ENCODE results near the gene GRB7.

Gene GRB7

GRCh38 chr17:39775031-39775430, 37.3 kb downstream of the GRB7 start:
- no peak for DNase-seq

GRCh38 chr17:39776252-39776651, 38.5 kb downstream of the GRB7 start:
- no peak for DNase-seq

DNA sequence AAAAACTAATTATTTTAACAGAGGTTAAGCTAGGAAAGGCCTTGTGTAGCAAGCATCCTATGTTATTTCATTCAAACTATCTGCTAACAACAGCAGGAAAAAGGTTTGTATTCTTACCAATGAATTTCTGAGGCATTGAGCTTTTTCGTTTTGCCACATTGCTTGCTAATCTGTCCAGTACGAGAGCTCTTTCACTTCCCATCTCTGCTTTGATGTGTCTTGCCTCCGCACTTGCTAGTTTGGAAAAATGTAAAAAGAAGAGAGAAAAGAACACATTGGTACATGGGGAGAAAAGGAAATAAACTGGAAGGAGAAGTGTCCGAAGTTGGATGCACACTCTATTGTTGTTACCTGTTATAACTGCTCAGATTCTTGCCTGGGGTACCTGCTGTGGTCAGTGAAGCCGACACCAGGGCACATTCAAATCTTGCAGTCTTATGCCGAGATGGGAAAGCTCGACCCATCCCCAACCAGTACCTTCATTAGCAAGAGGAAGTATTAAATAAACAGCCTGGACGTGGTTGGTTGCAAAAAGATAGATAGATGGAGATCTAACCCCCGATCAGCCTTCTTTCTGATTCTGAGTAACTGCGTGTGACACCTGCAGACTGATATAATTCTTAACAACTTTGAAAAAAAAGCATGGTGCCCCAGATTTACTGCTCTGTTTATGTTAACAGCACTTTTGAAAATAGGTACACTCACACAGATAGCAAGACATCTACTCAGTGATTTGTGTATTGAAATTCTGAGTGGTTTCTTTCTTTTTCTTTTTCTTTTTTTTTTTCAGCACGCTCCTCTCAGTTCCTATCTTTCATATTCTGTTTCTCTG, 40.0 kb downstream of the GRB7 start:
- no peak for DNase-seq

GRCh38 chr17:39781031-39781860, 43.5 kb downstream of the GRB7 start:
- DNase-seq: no peak

DNA sequence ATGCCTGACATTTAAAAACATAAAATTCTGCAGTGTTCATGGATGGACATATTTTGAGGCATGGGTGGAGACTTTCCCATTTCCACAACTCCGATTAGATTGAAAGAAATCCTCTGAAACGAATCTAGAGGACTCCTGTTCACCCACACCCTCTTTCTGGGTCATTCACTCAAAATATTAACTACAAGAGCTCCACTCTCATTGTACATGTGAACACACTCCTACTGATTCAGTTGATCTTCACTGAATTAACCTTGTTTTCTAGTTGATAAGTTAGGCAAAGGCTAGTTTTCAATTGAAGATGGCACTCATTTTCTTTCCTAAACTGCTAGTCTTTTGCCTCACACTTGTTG, 44.1 kb downstream of the GRB7 start:
- DNase-seq: no peak

DNA sequence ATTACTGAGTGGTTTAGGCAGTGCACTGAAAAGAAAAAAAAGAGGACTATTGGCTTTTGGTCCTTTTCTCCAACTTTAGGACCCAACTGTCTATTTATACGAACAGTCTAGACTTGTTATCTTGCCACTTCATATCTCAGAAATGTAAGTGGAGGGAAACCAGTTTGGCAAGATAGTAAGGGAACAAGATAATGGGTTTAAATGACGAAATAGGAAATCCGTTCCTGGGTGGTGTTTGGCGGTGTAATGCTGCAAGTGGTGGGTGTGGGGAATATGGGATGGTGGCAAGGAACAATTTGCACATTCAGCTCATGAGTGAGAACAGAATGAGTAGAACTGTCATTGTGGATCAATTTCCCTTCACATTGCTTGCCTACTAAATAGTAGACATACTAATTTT, 44.7 kb downstream of the GRB7 start:
- DNase-seq: peak; percentile 55

GRCh38 chr17:39782980-39783379, 45.2 kb downstream of the GRB7 start:
- DNase-seq: no peak

- no peak for DNase-seq
Measured at GRCh38 chr17:39787041-39787440, 49.3 kb downstream of the GRB7 start.

- no peak for DNase-seq
Measured at GRCh38 chr17:39787743-39788484, 50.2 kb downstream of the GRB7 start.

DNA sequence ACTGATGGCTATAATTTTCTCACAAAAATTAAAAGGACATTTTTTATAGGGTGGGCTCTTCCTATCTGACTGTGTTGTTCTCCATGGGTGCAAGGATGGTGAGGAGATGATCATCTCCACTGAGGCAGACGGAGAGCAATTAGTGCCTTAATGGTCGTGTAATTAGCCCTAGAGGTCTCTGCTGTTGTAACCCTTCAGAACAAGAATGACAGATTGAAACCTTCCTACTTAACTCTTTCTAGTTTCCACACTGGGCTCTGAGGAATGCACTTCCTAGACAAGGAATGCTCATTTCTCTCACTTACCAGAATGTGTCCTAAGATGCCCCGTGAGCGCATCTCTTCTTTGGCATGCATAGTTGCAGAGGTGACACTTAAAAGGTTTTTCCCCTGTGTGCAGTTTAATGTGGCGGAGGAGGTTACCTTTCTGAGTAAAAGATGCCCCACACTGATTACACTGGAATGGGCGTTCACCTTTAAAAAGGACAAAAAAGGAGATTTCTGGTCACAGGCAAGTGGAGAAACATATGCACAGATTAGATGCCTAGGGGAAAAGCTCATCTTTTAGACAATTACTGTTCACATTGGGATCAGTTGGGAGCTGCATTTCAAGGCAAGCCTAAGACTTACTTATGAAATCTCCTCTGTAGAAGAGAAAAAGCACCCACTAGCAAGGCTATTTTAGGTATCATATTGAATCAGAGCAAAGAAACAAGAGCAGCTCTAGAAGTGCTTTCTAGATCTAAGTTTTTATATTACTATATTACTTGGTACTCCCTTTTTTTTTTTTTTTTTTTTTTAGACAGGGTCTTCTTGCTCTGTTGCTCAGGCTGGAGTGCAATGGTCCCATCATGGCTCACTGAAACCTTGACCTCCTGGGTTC, 53.6 kb downstream of the GRB7 start:
- DNase-seq: no peak

DNA sequence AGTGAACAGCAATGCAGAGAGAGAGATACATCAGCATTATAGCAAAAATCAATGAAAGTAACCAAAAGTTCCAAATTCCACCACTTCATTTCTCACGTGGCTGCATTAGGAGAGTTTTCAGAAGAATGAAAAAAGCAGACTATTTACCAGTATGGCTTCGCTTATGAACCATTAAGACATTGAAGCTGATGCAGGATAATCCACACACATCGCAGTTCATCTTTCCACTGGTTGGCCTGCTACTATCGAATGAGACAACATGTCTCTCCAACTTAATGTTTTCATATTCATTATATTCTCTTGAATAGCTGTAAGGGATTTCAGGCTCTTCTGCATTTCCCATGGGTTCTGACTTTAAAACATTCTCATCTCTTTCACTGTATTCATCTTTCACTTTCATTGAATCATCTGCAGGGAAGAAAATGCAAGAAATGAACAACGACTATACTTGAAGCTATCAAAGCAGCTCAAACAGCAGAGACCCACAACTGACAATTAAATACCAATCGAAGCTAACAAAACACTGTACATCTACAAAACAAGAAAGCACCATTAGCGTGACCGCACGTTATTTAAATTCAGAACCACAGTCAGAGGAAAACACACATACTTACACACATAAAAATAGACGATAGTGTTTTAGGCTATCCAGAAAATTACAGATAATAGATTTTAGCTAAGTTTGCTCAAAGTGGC, 54.9 kb downstream of the GRB7 start:
- DNase-seq: no peak

GRCh38 chr17:39793301-39793872, 55.6 kb downstream of the GRB7 start:
- no peak for DNase-seq

DNA sequence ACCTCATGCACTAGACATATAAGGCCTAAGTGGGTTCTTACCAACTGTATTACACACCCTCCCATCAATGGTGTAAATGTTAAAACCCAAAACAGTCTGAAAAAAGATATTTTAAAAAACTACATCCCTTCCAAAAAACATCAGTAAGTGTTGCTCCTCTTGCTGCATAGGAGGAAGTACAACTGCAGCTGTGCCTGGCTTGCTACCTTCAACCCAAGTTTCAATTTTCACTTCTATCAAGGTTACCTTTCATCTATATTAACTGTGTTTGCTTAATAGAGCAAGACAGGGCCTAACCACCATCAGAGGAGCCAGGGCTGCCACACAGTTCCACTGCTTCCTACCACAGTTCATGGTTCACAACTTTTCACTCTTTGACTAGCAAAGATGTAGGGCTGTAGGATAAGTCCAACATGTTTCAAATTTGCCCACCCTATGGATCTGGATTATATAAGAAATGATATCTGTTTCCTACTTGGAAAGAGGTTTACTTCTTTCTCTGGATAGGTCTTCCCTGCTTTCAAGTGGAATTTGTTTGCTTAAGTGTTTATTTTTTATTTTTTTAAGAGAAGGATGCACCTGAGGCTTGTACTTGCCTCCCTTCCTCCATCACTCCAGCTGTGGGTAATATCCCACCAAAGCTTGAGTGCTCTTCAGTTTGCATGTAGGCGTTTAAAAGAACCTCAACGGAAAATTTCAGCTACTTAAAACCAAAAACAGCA, 56.7 kb downstream of the GRB7 start:
- no peak for DNase-seq
